ENCODE data around the gene HNRNPLL. TPM values are rescaled to one million over a fixed set of nuclear protein-coding genes. Genes with fewer than 3 reads are reported as not detected.

Gene HNRNPLL
- total and polyA plus RNA-seq, 2 of the 13 experiments (the other 11 are each of a cell fraction or from before 2014, with no cell fraction given), result 49.4 to 103 TPM

- H3K4me3 ChIP-seq (replicated peaks in 1 of 3; ENCODE audit: insufficient read depth in 1 of 3, low read depth in 2 of 3, low read length in 3 of 3), result peak overlapping the region; percentile 87 to 98 (median 95); a peak in 5 of 6 replicates
- H3K9me3 ChIP-seq (ENCODE audit: low read length), result no peaks in the 10 kb centered on the region
- intact Hi-C loops (cut with micrococcal nuclease; ENCODE audit: unreplicated experiment) (no loop called here), in situ Hi-C loops (cut with HindIII; ENCODE audit: extremely low pct_ligation_motif_present, low pct_unique_long_range_greater_than_20kb) (no loop called here)
- H2AFZ ChIP-seq (ENCODE audit: low read length), result no peak overlapping the region
- peak; percentile 39 for DNase-seq (ENCODE audit: low spot score)
- H3K4me1 ChIP-seq (ENCODE audit: insufficient read depth, low read length), result peaks cover 57% of the 10 kb centered on the region
- peaks cover 29% of the 10 kb centered on the region for H4K20me1 ChIP-seq (ENCODE audit: insufficient read depth, low read length)
- 0% methylated on average over 1 of the region's 1 CpG for WGBS (ENCODE audit: low lambda C conversion rate)
- peaks cover 2 to 7% of the 10 kb centered on the region in 2 experiments; a peak in 2 of 5 replicates for H3K36me3 ChIP-seq (replicated peaks in 1 of 2; ENCODE audit: control insufficient read depth in 1 of 2, insufficient read depth in 2 of 2, low read length in 2 of 2)
- no peak for ATAC-seq
- H3K27ac ChIP-seq (ENCODE audit: extremely low read length, insufficient read depth, low read length), result peak overlapping the region; percentile 92
- H3K9ac ChIP-seq (ENCODE audit: insufficient read depth, low read depth, low read length), result peak overlapping the region; percentile 97
- no TSS peak for BruUV-seq (replicated peaks)
- no peaks in the 10 kb centered on the region; a peak in 2 of 5 replicates for H3K27me3 ChIP-seq (ENCODE audit: control insufficient read depth in 1 of 2, insufficient read depth in 2 of 2, low read length in 2 of 2)
- ChIA-PET POLR2A (interaction anchor here (0.8 to 8.5 kb wide), 4 partner anchors 17 to 152 kb away, joined by 3 to 65 read pairs (median 26); partner anchors contain the start of genes GALM and SRSF7), CTCF (ENCODE audit: low intra/inter-chr PET ratio, low total read pairs) (no interaction called here)
- TF ChIP-seq GFI1 (CRISPR knock-in tag; IDR thresholded peaks at IDR 0.05; ENCODE audit: borderline replicate concordance), result no peak
- no peak for TF ChIP-seq ZNF646 (CRISPR knock-in tag; IDR thresholded peaks at IDR 0.05)
- TF ChIP-seq LCORL (IDR thresholded peaks at IDR 0.05), result peak; percentile 69
- TF ChIP-seq LCORL (CRISPR knock-in tag; IDR thresholded peaks at IDR 0.05), result no peak
- TF ChIP-seq BCL6 (CRISPR knock-in tag; IDR thresholded peaks at IDR 0.05), result 0 out of 2 replicates have a peak, but pooled peaks have one; percentile 5
- 0 out of 2 replicates have a peak, but pooled peaks have one; percentile 2 for TF ChIP-seq ZNF652 (CRISPR knock-in tag; IDR thresholded peaks at IDR 0.05; ENCODE audit: borderline replicate concordance, low read depth)
- TF ChIP-seq DRAP1 (CRISPR knock-in tag; IDR thresholded peaks at IDR 0.05), result 0 out of 2 replicates have a peak, but pooled peaks have one; percentile 3
- TF ChIP-seq ARID5B (CRISPR knock-in tag; IDR thresholded peaks at IDR 0.05), result 0 out of 2 replicates have a peak, but pooled peaks have one; percentile 25
- TF ChIP-seq MAF1 (CRISPR knock-in tag; IDR thresholded peaks at IDR 0.05; ENCODE audit: borderline replicate concordance), result no peak
- 0 out of 4 replicates have a peak, but pooled peaks of 1 of the 2 experiments have one; percentile 3 for TF ChIP-seq POLR2A (IDR thresholded peaks at IDR 0.05; ENCODE audit: insufficient read depth in 1 of 2, low read depth in 2 of 2, low read length in 2 of 2)
- peak; percentile 19; the same call in 1 of the 2 replicates for TF ChIP-seq RBFOX2 (IDR thresholded peaks at IDR 0.05; ENCODE audit: low read depth, low read length)
- H3K79me2 ChIP-seq (ENCODE audit: insufficient read depth, low read length), result peaks cover 82% of the 10 kb centered on the region
- peak overlapping the region; percentile 86 for H3K4me2 ChIP-seq (ENCODE audit: low read depth, low read length)
- FAIRE-seq, result no peak
Observed at GRCh38 chr2:38598991-38599295, 3.8 kb downstream of the HNRNPLL start.
